GM19372 (cell line): ENCODE results near the gene NT5C1B.

ENCODE experiments used
- ATAC-seq: cut with Tn5 transposase; IDR thresholded peaks from one replicate; pipeline ENCODE4 v1.9.1; 2021; ENCODE audit warnings: mild to moderate bottlenecking, low read depth, moderate library complexity; ENCODE audit not compliant: unreplicated experiment

Gene NT5C1B

DNA sequence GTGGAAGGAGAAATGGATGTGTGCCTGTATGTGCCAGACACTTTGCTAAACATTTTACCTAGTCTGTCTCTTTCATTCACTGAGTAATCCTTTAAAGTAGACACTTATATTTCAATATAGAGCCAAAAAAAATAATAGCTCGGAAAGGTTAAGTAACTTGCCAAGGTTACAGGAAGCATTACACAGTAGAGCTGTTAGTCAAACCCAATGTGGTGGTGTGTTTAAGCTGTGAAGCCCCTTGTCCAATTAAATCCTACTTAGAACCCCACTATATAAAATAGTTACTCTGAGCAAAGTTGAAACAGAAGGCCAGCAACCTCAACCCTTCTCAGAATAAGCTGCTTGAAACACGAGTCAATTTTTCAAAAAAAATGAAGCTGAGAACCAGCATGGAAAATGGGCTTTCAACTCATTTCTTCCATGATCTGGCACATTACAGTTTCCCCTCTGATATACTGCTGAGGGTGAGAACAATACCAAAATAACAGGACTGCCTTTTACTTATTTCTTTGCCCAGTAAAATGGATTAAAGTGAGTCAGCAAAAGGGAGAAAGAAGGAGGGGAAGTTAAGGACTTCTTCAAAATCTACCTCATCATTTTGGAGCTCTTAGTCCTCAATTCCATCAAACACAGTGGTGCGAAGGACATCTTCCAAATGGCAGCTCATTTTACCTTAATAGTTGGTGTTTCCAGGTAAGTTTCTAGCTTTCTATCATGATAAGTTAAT is 36.9 kb downstream of the NT5C1B start:
- no peak for ATAC-seq

DNA sequence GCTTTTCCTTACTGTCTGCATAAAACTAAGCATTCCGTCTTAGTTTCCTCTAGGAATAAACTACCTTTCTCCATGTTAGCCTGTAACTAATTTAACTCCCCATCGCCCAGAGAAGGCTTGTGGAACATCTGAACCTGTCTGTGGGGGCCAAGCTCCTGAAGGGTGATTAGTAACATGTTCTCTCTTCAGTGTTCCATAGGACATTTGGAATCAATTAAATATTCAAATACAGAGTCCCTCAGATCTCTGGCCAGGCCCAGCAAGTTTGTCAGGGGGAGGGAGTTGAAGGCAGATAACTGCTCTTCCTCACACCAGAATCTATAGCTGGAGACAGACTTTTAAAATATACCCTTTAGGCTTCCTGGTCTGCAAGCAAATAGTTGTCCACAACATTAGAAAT is 37.7 kb downstream of the NT5C1B start:
- no peak for ATAC-seq

DNA sequence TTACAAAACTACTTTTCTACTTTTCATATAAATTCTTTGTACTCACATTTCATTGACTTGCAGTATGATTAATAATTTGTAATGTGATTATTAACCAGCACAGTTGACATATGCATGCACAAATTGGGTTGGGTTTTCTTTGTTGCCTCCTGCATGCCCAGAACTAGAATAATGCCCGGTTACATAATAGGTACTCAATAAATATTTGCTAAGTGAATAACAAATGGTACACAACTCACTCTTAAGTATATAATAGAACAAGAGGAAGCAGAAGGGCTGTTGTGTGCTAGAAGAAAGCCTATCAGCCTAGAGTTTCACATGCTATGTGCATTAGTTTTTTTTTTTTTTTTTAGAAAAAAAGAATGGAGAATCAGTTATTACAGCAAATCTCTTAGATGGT is 38.2 kb downstream of the NT5C1B start:
- no peak for ATAC-seq

DNA sequence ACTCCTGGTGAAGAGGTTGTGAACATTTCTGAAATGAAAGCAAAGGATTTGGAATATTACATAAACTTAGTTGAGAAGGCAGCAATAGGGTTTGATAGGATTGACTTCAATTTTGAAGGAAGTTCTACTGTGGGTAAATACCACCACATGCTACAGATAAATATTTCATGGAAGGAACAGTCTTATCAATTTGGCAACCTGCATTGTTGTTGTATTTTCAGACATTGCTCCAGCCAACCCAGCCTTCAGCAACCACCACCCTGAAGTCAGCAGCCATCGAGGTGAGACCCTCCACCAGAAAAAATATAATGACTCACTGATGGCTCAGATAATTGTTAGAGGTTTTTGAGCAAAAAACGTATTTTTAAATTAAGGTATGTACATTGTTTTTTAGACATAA is 38.9 kb downstream of the NT5C1B start:
- ATAC-seq, result no peak

DNA sequence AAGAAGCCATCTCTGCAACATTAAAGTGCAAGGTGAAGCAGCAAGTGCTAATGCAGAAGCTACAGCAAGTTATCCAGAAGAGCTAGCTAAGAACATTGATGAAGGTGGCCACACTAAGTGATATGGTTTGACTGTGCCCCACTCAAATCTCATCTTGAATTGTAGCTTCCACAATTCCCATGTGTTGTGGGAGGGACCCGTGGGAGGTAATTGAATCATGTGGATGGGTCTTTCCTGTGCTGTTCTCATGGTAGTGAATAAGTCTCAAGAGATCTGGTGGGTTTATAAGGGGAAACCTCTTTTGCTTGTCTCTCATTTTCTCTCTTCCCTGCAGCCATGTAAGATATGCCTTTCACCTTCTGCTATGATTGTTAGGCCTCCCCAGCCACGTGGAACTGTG is 40.3 kb downstream of the NT5C1B start:
- no peak for ATAC-seq

DNA sequence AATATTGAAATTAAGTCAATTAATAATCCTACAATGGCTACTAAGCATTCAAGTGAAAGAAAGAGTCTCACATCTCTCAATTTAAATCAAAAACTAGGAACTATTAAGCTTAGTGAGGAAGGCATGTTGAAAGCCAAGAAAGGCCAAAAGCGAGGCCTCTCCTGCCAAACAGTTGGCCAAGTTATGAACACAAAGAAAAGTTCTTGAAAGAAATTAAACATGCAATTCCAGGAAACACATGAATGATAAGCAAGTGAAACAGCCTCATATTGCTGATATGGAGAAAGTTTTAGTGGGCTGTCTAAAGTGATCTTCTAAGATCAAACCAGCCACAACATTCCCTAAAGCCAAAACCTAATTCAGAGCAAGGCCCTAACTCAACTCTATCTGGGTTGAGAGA is 40.7 kb downstream of the NT5C1B start:
- ATAC-seq, result no peak

DNA sequence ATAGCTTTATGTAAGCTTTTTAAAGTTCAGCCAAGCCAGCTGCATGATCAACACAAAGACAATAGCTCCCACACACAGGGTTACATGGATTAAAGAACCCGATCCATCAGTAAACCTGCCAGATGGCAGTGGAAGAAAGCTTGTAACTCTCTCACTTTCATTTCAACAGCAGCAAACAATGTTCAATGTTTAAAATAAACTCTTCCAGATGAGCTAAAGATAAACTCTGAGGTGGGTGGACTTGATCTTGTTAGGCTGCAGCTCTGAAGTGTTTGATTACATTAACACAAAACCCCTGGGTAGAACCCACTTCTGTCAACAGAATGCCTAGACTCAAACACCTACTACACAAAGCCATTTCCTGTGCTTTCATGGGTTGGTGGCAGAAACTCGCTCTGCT is 42.8 kb downstream of the NT5C1B start:
- ATAC-seq, result no peak

GRCh38 chr2:18545384-18545783 is 44.0 kb downstream of the NT5C1B start:
- ATAC-seq, result no peak

DNA sequence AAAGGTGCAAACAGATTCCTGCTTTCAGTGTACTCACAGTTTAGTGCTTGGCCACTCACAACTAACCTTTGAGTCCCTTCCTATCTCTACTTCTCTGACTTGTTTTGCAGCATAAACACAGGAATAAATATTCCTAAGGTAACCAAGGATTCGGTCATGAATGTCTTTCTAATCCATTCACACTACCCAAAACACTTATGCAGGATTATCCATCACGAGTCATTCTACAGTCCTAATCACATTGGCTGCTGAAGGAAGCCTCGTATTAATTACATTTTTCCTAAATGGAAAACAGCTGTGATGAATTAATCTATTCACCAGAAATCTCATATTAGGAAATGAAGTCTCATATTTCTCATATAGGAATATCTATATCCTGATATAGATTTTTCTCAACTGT is 45.2 kb downstream of the NT5C1B start:
- ATAC-seq, result no peak

- no peak for ATAC-seq
These were observed 48.5 kb downstream of the NT5C1B start for GRCh38 chr2:18540872-18541271.

DNA sequence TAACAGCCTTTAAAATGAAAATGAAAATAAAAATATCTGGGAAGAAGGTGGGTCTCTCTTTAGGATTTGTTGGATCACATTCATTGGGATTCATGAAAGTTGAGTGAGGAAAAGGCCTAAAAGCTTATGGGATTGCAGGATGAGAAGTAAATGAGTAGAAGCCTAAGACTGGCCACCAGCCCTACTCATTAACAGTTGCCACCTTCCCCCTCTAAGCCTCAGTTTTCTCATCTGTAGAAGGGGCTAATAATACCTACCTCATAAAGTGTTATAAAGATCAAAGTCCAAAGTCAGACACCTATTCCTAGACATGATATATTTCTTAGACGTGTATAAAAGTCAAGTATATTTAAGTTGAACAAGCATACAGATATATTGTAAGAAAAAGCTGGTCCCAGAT is 52.7 kb downstream of the NT5C1B start:
- ATAC-seq, result no peak

- ATAC-seq, result no peak
These were observed 53.3 kb downstream of the NT5C1B start for GRCh38 chr2:18536100-18536499.

DNA sequence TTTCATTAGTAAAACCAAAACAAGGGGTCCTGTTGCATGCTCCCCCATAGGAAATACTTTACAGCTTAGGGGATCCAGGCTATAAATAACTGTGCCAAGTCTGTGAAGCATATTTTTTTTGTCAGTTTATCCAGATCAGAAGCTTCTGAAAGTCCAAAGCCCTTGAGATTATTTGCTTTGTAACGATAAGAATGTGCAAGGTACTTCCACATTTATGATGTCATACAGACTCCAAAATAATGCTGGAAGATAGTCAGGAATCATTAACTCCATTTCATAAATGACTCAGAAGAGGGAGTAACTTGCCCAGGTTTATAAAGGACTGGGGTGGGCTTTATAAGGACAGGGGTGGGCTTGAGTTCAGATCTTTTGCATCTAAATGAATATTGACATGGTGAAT is 58.2 kb downstream of the NT5C1B start:
- ATAC-seq, result no peak

- ATAC-seq, result no peak
These were observed 61.5 kb downstream of the NT5C1B start for GRCh38 chr2:18527822-18528221.

- no peak for ATAC-seq
These were observed 62.0 kb downstream of the NT5C1B start for GRCh38 chr2:18527326-18527725.

- no peak for ATAC-seq
These were observed 62.9 kb downstream of the NT5C1B start for GRCh38 chr2:18526429-18526828.

DNA sequence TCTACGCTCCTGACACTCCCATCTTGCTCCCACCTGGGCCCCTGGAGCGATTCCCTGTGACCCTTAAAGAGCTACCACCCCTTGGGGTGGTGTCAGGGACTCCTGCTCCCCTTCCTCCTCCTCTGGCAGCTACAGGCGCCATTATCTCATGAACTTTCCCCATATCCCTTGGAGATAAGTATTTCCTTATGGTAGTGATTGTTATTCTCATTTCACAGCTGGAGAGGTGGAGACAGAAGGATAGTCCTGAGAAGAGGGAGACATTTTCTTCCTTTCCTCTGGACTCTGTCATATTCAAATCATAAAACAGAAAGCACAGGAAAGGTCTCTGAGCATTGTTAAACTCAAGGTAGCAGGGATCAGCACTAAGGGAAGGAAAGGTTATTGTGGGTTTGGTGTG is 63.5 kb downstream of the NT5C1B start:
- no peak for ATAC-seq

- ATAC-seq, result no peak
These were observed 64.1 kb downstream of the NT5C1B start for GRCh38 chr2:18525236-18525635.

DNA sequence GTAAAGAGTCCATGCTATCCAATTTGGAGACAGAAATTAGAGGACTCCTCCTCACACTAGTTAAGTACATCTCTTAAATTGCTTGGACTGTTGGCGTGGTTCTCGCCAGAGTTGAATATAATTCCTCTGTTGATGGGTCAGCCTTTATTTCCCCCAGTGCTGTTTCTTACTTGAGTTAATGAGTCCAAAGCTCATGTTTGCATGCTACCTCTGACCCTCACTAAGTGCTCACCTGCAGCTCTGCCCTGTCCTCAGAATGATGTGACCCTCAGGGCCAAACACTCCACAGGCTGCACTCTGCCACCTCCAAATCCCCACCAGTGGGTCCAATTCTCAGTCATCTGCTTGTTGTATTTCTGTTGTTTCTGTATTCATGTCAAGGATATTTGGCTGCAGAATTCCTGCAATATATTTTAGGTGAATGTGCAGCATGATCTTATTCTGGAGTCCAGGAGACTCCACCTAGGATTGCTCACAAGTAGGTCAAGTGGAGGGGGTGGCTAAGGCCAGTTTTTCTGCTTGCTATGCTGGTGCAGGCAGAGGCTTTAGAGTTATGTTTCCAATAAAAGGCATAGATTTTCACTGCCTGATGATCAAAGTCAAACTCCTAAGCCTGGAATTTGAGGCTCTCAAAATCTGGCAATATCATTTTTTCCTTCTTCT is 66.8 kb downstream of the NT5C1B start:
- ATAC-seq, result no peak

DNA sequence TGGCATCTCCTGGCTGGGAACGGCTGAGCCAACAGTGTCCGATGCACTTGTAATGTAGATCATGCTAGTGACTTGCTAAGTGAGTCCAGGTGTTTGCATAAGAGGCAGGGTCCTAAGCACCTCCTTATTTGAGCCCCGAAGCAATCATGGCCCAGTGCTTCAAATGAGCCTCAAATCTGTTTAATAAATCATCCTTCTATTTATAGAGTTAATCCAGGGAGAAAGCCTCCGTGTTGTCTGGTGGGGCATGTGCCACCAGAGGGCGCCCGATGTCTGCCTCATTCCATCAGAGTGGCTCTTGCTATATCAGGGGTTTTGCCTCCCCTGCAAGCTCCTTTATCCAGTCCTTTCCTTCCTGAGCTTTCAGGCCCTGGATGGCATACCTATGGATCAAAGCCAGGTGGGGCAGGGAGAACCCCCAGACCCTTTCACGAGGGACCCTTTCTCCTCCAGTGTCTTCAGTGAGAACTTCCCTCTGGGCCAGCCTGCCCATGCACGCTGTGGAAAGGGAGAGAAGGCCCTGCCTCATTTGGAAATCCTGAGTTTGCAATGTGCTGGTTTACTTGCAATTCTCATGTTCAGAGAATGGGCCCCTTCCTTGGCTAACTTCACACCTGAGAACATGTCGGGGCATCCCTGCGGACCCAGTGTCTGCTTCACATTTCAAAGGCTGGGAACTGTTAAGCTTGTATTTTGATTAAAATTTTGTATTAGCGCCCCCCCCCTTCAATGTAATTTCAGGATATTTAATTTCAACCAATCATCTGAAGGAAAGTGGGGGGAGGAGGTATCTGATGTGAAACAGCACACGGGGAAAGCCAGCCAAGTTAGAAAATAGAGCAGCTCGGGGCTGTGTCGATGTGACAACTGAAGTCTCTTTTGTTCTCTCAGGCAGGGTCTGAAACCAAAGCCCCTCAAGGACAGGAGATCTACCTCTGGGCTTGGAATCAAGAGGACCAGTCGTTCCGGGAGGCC is 68.6 kb downstream of the NT5C1B start:
- peak; percentile 79 for ATAC-seq

DNA sequence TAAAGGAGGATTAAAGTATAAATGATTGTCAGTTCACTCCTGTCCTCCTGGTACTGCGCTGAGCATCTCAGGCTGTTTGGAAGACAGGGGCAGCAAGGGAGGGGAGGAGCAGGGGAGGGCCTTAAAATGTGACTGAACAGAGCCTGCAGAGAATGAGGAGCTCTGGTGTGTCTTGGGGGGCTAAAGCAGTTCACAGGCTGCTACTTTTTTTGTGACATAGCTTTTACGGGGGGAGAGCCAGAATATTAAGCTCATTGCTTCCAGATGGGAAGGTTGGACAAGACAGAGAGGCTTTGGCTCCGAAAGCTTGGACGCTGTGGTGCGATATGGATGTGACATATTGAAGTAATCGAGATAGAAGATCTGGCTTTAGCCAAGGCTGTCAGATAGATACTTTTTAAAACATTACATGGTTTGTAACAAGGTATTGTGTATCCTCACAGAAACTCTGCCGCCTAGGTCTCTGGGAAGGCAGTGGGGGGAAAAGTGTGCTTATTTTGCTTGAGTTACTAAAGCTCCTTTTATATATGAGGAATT is 69.4 kb downstream of the NT5C1B start:
- ATAC-seq, result no peak
